ENCODE data around the gene FJX1.

The FJX1 gene

GRCh38 chr11:35606206-35606605 is 12.1 kb upstream of the FJX1 start:
- no peak for DNase-seq (ENCODE audit: low read depth in 2 of 2)

GRCh38 chr11:35608502-35608901 is 9.8 kb upstream of the FJX1 start:
- no peak for DNase-seq (ENCODE audit: low read depth in 2 of 2)

GRCh38 chr11:35609656-35610055 is 8.6 kb upstream of the FJX1 start:
- DNase-seq (ENCODE audit: low read depth in 2 of 2) = no peak

- no peak for DNase-seq (ENCODE audit: low read depth in 2 of 2)
Measured at GRCh38 chr11:35610631-35611030, 7.6 kb upstream of the FJX1 start.

GRCh38 chr11:35611741-35612140 is 6.5 kb upstream of the FJX1 start:
- DNase-seq (ENCODE audit: low read depth in 2 of 2) = no peak

GRCh38 chr11:35614939-35615569 is 3.2 kb upstream of the FJX1 start:
- DNase-seq (ENCODE audit: low read depth in 2 of 2) = no peak

GRCh38 chr11:35615921-35616900 is 2.0 kb upstream of the FJX1 start:
- no peak for DNase-seq (ENCODE audit: low read depth in 2 of 2)

GRCh38 chr11:35617316-35617686 is 959 bp upstream of the FJX1 start:
- DNase-seq (ENCODE audit: low read depth in 2 of 2) = no peak

- DNase-seq (ENCODE audit: low read depth in 2 of 2) = no peak
Measured at GRCh38 chr11:35618497-35619115, 346 bp downstream of the FJX1 start.

- DNase-seq (ENCODE audit: low read depth in 2 of 2) = no peak
Measured at GRCh38 chr11:35619116-35619854, 1.0 kb downstream of the FJX1 start.

- no peak for DNase-seq (ENCODE audit: low read depth in 2 of 2)
Measured at GRCh38 chr11:35619855-35620640, 1.8 kb downstream of the FJX1 start.

- DNase-seq (ENCODE audit: low read depth in 2 of 2) = no peak
Measured at GRCh38 chr11:35620795-35621194, 2.5 kb downstream of the FJX1 start.

- no peak for DNase-seq (ENCODE audit: low read depth in 2 of 2)
Measured at GRCh38 chr11:35621620-35622019, 3.4 kb downstream of the FJX1 start.

GRCh38 chr11:35622070-35622469 is 3.8 kb downstream of the FJX1 start:
- DNase-seq (ENCODE audit: low read depth in 2 of 2) = no peak

- no peak for DNase-seq (ENCODE audit: low read depth in 2 of 2)
Measured at GRCh38 chr11:35623621-35624168, 5.4 kb downstream of the FJX1 start.

GRCh38 chr11:35624316-35624715 is 6.1 kb downstream of the FJX1 start:
- no peak for DNase-seq (ENCODE audit: low read depth in 2 of 2)

- DNase-seq (ENCODE audit: low read depth in 2 of 2) = no peak
Measured at GRCh38 chr11:35624781-35625180, 6.5 kb downstream of the FJX1 start.

GRCh38 chr11:35626501-35626900 is 8.2 kb downstream of the FJX1 start:
- no peak for DNase-seq (ENCODE audit: low read depth in 2 of 2)

- no peak for DNase-seq (ENCODE audit: low read depth in 2 of 2)
Measured at GRCh38 chr11:35629511-35629910, 11.3 kb downstream of the FJX1 start.

- DNase-seq (ENCODE audit: low read depth in 2 of 2) = no peak
Measured at GRCh38 chr11:35629914-35630313, 11.7 kb downstream of the FJX1 start.

- no peak for DNase-seq (ENCODE audit: low read depth in 2 of 2)
Measured at GRCh38 chr11:35631891-35632290, 13.6 kb downstream of the FJX1 start.
